ACHN (cell line): ENCODE data around the gene METTL23.
"Not testable (repeated sequence)": the region's sequence is repeated elsewhere in the genome, so short reads cannot be mapped to it uniquely, and the experiment has no call there.

ENCODE experiments used
- DNase-seq: peaks from one replicate; pipeline ENCODE4 v3.0.0-alpha.2; 2015
- in situ Hi-C: cut with HindIII; loops from 2 replicates; pipeline ENCODE4 v1.10.0; 2017; ENCODE audit warnings: low sequenced_read_pairs, low pct_ligation_motif_present, low pct_unique_long_range_greater_than_20kb

The METTL23 gene

GRCh38 chr17:76745785-76746184 lies 19.1 kb downstream of the METTL23 start:
- DNase-seq, in situ Hi-C loops: not testable (repeated sequence)

DNA sequence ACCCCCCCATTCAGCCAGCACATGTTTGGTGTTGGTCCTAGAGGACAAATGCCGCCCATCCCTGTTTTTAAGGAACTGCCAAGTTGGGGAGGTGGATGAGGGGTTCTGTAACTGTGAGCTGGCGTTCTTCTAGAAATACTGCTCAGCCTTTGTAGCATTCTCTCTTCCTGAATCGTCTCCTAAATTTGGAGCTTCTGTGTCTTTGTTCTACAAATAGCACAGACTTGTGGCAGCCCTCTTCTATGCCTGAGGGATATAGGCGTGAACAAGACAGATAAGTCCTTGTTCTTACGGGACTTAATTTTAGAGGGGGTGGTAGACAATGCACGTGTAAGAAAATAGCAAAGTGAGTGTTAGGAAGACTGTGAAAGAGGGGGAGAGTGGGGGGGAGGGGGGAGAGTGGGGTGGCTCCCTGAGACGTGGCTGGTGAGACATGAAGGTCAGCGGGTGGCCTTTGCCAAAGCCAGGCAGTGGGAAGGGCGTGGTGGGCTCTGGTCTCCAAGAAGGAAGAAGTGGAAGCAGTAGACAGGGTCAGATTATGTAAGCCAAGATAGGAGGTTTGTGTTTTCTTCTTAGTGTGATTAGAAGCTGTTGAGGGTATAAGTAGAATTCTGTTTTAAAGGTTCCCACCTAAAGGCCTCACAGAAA lies 21.2 kb downstream of the METTL23 start:
- in situ Hi-C loops = no loop called here
- DNase-seq = no peak

GRCh38 chr17:76748657-76749056 lies 22.0 kb downstream of the METTL23 start:
- in situ Hi-C loops = no loop called here
- no peak for DNase-seq

DNA sequence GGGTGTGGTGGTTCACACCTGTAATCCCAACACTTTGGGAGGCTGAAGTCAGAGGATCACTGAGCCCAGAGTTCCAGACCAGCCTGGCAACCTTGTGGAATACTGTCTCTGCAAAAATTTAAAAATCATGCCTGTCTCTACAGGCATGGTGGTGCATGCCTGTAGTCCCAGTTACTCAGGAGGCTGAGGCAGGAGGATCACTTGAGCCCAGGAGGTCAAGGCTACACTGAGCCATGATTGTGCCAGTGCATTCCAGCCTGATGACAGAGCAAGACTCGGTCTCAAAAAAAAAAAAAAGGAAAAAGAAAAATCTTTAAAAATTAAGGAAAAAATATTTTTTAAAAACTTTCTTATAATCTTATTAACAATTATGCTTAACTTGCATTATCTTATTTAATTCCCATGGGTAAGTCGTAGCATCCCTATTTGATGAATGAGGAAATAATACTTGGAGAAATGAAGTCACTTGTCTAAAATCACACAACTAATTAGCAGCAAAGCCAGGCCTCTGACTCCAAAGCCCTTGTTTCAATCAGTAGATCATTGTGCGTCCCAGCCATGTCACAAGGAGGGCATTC lies 24.9 kb downstream of the METTL23 start:
- in situ Hi-C loops = no loop called here

DNA sequence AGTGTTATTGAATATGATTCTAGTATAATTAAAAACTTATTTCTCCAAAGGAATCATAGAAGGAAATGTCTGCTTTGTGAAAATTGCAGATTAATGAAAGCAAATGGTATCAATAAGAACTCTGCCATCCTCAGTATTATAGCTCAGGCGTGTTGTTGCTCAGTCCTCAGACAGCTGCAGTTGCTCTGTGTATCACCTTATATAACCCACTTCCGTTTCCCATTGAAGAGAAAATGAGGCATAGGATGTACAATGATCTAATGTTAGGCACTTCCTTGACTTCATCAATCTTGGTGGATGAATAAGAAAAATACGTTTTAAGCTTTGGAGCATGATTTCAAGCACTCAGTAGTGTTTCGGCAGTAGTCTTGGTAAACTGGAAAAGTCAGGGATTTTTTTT lies 25.4 kb downstream of the METTL23 start:
- in situ Hi-C loops = no loop called here
- DNase-seq = no peak

More for the DNA sequence above, 24.9 kb downstream of the METTL23 start:
- no peak for DNase-seq

DNA sequence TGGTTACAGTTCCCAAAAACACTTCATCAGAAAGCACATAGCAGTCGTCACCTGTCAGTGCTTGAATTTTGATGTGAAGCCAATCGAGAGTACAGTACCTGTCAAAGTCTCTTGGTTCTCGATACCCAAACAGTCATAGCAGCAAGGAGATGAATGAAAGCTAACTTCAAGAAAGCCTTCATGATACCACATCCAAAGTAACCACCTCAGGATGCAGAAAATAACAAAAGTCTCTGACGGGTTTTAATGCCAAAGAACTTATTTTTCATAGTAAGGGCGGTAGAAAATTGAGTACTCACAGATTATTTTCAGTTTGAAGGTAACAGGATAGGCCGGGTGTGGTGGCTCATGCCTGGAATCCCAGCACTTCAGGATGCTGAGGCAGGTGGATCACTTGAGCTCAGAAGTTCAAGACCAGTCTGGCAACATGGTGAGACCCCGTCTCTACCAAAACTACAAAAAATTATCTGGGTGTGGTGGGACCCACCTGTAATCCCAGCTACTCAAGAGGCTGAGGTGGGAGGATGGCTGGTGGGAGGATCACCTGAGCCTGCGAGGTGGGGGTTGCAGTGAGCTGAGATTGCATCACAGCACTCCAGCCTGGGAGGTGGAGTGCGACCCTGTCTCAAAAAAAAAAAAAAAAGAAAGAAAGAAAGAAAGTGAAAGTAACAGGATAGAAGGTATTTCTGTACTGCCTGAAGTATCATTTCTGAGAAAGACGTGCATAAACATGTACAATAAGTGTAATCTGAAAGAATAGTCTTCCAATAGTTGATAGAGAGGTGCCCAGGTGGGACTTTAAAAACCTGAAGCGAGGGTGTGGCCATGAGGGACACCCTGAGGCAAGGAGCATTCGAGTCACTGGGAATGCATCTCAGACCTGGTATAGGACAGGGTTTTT lies 26.7 kb downstream of the METTL23 start:
- DNase-seq = no peak
- in situ Hi-C loops = no loop called here

GRCh38 chr17:76755285-76755684 lies 28.6 kb downstream of the METTL23 start:
- no peak for DNase-seq
- in situ Hi-C loops = no loop called here

GRCh38 chr17:76757256-76757655 lies 30.6 kb downstream of the METTL23 start:
- no peak for DNase-seq
- in situ Hi-C loops = no loop called here

DNA sequence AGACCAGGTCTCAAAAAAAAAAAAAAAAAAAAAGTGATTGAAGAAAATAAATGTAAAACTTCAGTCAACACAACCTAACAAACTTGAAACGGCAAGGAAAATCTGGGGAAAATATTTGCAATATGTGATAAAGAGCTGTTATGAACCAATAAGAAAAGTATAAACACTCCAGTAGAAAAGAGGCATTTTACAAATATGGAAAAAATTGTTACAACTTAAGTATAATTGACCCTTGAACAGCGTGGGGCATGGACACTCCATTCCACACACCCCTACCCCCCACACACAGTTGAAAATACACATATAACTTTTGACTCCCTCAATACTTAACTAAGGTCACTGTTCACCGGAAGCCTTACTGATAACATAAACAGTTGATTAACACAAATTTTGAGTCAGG lies 31.9 kb downstream of the METTL23 start:
- in situ Hi-C loops = no loop called here

DNA sequence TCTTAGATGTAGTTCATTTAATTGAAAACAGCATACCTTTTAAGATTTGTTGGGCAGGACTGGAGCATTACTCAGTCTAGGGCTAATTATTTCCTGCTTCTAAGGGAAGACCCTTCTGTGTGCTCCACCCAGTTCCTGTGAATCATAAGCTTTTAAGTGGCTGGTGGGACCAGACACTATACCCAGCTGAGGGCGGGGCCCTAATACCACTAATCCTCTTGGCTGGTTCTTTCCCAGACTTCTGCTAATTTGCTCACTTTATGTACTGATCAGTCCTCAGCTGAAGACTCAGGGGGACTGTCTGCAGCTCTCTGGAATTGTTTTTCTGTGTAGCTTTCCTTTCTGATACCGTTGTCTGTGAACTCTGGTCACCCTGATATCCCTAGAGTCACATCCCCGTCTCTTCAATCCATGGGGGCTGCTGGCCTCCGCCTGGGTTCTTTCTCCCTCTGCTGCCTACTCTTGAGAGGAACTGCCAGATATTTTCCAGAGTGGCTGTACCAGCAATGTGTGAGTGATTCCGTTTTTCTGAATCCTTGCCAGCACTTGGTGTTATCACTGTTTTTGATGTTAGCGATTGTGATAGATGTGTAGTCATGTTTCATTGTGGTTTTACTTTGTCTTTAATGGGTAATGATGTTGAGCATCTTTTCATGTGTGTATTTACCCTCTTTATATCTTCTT lies 46.3 kb downstream of the METTL23 start:
- peak; percentile 89 for DNase-seq
- in situ Hi-C loops = no loop called here

More for the DNA sequence above, 31.9 kb downstream of the METTL23 start:
- DNase-seq = no peak

DNA sequence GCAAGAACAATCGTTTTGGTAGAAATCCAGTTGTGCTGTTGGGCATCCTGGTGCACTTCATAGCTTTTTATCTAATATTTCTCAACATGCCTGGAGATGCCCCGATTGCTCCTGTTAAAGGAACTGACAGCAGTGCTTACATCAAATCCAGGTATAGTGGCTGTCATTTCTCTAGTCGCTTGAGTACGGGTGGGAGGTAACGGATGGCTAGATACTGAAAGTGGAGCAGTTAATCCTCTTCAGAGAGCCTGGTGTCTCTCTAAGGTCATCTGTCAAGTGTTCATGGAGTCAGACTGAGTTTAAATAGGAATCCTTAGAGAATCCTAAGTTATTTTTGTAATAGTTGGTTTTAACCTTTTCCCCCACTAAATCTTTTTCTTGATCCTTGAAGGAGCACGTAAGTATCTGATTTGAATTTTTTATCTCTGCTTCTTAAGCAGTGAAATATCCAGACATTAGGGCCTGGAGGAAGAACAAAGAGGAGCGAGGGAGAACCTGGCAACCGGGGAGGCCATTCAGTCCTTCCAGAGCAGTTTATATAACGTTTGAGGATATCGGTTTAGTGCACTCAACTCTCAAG lies 48.5 kb downstream of the METTL23 start:
- in situ Hi-C loops = no loop called here
- DNase-seq = no peak

GRCh38 chr17:76781056-76781982 lies 54.7 kb downstream of the METTL23 start:
- peak; percentile 19 for DNase-seq
- in situ Hi-C loops = no loop called here

GRCh38 chr17:76783146-76783545 lies 56.5 kb downstream of the METTL23 start:
- in situ Hi-C loops = no loop called here
- DNase-seq = no peak
